ENCODE results near the gene IL36RN. TPM values are rescaled to one million over a fixed set of nuclear protein-coding genes. Genes with fewer than 3 reads are reported as not detected.

Gene IL36RN
- total RNA-seq, 2 donors from 2014 or later: not detected

GRCh38 chr2:113061896-113062770 lies 3.1 kb downstream of the IL36RN start:
- ATAC-seq (no peak), DNase-seq (ENCODE audit: low spot score in 2 of 2) (no peak)
- Mint-ChIP-seq H3K9me3 (no peaks in the 10 kb centered on the region), H3K36me3 (no peaks in the 10 kb centered on the region), H3K27ac (no peak overlapping the region)

- no peak for DNase-seq (ENCODE audit: low spot score in 2 of 2)
Measured at GRCh38 chr2:113064281-113064680, 5.3 kb downstream of the IL36RN start.

DNA sequence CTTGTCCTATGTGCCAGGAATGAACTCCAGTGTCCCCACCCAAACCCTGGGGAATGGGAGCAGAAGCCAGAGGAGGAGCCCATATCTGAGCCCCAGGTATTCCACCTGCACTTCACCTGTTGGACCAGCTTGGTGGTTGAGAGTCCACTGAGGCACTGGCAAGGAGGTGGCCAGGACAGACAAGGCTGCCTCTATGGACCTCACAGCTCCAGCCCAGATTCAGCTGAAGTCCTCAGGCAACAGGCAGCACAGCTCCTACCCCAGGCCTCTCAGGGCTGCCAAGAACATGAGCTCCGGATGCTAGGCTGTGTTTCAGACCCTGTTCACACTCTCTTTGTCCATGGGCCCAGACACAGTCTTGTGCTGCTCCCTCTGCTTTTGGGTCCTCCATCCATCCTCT lies 5.9 kb downstream of the IL36RN start:
- Mint-ChIP-seq H3K9me3 (no peaks in the 10 kb centered on the region), H3K27ac (no peak overlapping the region), H3K36me3 (no peaks in the 10 kb centered on the region)
- no peak for DNase-seq (ENCODE audit: low spot score in 2 of 2)
- ATAC-seq: no peak

More at GRCh38 chr2:113064281-113064680, 5.3 kb downstream of the IL36RN start:
- Mint-ChIP-seq H3K36me3 (no peaks in the 10 kb centered on the region), H3K27ac (no peak overlapping the region), H3K9me3 (no peaks in the 10 kb centered on the region)
- no peak for ATAC-seq

- ATAC-seq: no peak
Measured at GRCh38 chr2:113067681-113068080, 8.7 kb downstream of the IL36RN start, which contains the start of gene IL1F10. Gene IL1F10 (plus strand): TSS chr2:113067970. CDS start chr2:113072739, 4,769 bp downstream.

DNA sequence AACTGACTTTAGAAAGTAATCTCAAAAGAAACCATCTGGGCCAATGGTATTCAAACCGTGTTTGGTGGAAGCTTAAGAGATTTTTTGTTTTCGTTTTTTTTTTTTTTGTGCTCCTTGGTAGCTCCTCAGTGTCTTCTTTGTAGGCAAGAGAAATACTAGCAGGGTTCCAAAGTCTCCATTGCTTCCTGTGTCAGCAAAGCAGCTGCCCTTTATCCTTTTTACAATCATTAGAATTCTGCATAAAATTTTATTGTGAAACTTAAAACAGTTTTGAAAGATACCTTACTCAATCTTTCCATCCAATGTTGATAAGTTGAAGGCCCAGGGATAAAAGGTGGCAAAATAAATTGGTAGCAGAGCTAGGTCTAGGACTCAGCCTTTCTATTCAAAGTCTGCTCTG lies 9.3 kb downstream of the IL36RN start:
- H3K36me3 Mint-ChIP-seq: no peaks in the 10 kb centered on the region
- no peak overlapping the region for H3K27ac Mint-ChIP-seq
- no peaks in the 10 kb centered on the region for H3K9me3 Mint-ChIP-seq
- DNase-seq (ENCODE audit: low spot score in 2 of 2): no peak
- no peak for ATAC-seq

More at GRCh38 chr2:113067681-113068080, 8.7 kb downstream of the IL36RN start, which contains the start of gene IL1F10:
- no peak for DNase-seq (ENCODE audit: low spot score in 2 of 2)
- no peaks in the 10 kb centered on the region for H3K36me3 Mint-ChIP-seq
- peak within 1 kb of the TSS in 1 of 2 donors; percentile 22 for H3K27ac Mint-ChIP-seq
- H3K9me3 Mint-ChIP-seq: no peaks in the 10 kb centered on the region

DNA sequence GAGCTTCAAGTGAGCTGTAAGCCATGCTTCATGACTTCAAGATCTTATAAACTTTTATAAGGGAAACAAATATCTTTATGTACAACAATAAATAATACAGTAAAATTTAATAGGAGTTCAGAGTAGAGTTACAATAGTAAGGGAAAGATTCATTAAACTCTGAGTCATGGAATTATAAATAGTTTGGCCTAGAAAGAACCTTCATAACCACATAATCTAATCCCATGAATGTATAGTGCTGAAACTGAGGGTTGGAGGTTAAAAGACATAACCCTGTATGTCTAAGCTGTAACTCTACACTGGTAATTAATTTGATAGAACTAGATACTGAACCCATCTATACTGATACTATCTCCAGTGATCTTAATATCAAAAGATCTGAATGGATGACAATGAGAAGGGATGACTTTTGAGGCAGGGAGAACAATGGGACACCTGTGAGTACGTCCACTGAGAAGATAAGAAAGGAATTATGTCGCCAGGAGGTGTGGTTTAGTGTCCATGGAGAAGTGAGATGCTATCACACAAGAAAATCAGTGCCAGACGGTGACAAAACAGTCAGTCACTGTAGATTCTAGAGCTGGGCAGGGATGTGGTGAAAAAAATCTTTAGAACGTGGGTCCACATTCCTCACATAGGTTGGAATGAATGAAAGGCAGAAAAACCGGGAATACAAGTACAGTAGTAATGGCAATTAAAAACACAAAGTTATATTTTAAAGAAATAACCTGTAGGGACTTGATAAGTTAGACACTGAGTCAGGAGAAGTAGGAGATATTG lies 9.9 kb downstream of the IL36RN start:
- no peak for ATAC-seq
- Mint-ChIP-seq H3K27ac (no peak overlapping the region), H3K9me3 (no peaks in the 10 kb centered on the region), H3K36me3 (no peaks in the 10 kb centered on the region)
- no peak for DNase-seq (ENCODE audit: low spot score in 2 of 2)

DNA sequence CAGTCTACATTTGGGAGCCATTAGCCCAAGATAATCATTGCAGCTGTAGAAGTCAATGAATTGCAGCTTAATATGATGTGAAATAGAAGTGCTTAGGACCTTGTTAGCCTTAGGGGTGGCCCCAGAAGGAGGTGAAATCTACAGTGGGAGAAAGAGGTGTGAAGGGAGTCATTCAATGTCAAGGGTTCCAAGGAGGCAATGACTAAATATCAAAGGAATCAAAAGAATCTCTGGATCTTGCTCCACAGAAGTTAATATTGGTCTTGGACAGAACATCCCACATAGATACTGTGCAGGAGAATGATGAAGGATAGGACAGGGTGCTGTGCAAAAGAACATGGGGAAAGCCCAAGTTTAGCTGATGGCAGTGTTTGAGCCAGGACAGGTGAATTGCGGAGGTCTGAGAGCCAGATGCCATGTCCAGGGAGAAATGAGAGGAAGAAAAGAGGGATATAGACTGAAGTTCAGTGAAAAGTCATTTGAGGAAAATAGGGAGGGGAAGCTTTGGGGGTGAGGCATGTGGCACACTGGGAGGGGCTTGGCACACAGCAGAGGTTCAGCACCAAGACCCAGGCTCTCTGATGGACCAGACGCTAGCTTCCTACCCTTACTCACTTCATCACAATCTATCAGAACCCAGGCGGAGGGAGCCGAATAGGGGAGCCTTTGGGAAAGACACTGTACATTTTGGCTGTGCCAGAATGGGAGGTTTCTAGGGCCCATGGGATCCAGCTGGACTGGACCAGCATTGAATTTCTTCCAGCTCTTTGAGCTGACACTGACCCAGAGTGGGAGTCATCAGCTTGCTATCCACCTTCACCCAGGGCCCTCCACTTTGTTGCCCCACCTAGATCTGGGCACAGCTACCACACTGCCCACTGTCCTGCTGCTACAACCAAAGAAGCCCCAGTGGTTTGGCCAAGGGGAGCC lies 10.9 kb downstream of the IL36RN start:
- no peak overlapping the region for H3K27ac Mint-ChIP-seq
- DNase-seq (ENCODE audit: low spot score in 2 of 2) (no peak), ATAC-seq (no peak)
- H3K36me3 Mint-ChIP-seq: no peaks in the 10 kb centered on the region
- no peaks in the 10 kb centered on the region for H3K9me3 Mint-ChIP-seq

DNA sequence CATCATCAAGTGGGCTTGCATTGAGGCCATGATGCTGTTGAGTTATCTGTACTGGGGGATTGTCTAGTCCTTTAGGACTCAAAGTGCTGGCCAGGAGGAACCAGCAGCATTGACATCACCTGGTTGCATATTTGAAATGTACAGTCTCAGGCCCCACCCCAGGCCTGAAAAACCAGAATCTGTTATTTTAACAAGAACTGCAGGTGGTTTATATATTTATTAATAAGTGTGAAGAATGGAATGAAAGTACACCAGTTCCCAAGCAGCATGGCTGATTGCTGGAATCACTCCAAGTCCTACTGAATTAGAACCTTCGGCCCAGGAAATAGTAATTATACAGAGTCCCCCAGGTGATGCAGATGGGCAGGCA lies 11.6 kb downstream of the IL36RN start:
- H3K9me3 Mint-ChIP-seq: no peaks in the 10 kb centered on the region
- no peaks in the 10 kb centered on the region for H3K36me3 Mint-ChIP-seq
- DNase-seq (ENCODE audit: low spot score in 2 of 2) (no peak), ATAC-seq (no peak)
- H3K27ac Mint-ChIP-seq: no peak overlapping the region

GRCh38 chr2:113072584-113072983 lies 13.6 kb downstream of the IL36RN start:
- Mint-ChIP-seq H3K27ac (peak overlapping the region in 1 of 2 donors; percentile 10), H3K36me3 (no peaks in the 10 kb centered on the region), H3K9me3 (no peaks in the 10 kb centered on the region)
- DNase-seq (ENCODE audit: low spot score in 2 of 2) (no peak), ATAC-seq (no peak)

DNA sequence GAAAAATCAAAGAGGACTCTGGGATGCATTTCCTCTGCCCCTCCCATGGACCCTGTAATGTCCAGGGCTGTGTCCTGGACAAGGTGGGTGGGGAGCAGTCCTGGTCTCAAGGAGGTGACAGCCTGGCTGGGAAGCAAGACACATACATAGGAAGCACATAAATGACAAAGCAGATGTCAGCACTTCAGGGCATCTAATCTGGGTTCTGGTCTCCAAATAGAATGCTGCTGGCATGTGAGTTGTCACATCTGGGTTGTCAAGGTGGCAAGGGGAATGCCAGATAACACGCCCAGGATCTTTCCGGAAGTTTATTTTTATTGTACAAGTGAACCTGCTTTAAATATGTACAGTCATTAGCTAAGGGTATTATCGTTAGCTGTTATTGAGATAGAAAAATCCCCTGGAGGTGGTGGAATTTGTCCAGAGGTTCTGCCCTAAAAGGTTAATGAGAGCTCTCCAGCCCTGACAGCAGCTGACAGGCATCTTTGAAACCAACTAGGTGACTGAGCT lies 14.4 kb downstream of the IL36RN start:
- ATAC-seq: no peak
- no peaks in the 10 kb centered on the region for H3K9me3 Mint-ChIP-seq
- H3K36me3 Mint-ChIP-seq: no peaks in the 10 kb centered on the region
- DNase-seq (ENCODE audit: low spot score in 2 of 2): no peak
- peak overlapping the region in 1 of 2 donors; percentile 10 for H3K27ac Mint-ChIP-seq

GRCh38 chr2:113075030-113075429 lies 16.0 kb downstream of the IL36RN start:
- H3K27ac Mint-ChIP-seq: peak overlapping the region in 1 of 2 donors; percentile 53
- no peak for DNase-seq (ENCODE audit: low spot score in 2 of 2)
- ATAC-seq: no peak

DNA sequence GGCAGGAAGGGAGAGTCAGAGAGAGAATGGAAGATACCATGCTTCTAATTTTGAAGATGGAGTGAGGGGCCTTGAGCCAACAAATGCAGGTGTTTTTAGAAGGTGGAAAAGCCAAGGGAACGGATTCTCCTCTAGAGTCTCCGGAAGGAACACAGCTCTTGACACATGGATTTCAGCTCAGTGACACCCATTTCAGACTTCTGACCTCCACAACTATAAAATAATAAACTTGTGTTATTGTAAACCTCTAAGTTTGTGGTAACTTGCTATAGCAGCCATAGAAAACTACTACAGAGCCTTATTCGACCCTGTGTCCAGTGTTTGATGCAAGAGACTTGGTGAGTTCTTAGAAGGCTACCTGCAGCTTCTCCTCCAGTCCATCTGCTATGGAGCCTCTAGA lies 16.6 kb downstream of the IL36RN start:
- DNase-seq (ENCODE audit: low spot score in 2 of 2): no peak
- H3K9me3 Mint-ChIP-seq: no peaks in the 10 kb centered on the region
- no peak for ATAC-seq

More at GRCh38 chr2:113075030-113075429, 16.0 kb downstream of the IL36RN start:
- H3K9me3 Mint-ChIP-seq: no peaks in the 10 kb centered on the region
- no peaks in the 10 kb centered on the region for H3K36me3 Mint-ChIP-seq

GRCh38 chr2:113076954-113077669 lies 18.1 kb downstream of the IL36RN start:
- no peak for DNase-seq (ENCODE audit: low spot score in 2 of 2)
- Mint-ChIP-seq H3K9me3 (no peaks in the 10 kb centered on the region), H3K27ac (no peak overlapping the region), H3K36me3 (no peaks in the 10 kb centered on the region)
- ATAC-seq: no peak

More for the DNA sequence above, 16.6 kb downstream of the IL36RN start:
- Mint-ChIP-seq H3K27ac (no peak overlapping the region), H3K36me3 (no peaks in the 10 kb centered on the region)

GRCh38 chr2:113077921-113078320 lies 18.9 kb downstream of the IL36RN start:
- DNase-seq (ENCODE audit: low spot score in 2 of 2) (no peak), ATAC-seq (no peak)
- Mint-ChIP-seq H3K36me3 (no peaks in the 10 kb centered on the region), H3K9me3 (no peaks in the 10 kb centered on the region), H3K27ac (no peak overlapping the region)

- DNase-seq (ENCODE audit: low spot score in 2 of 2): no peak
- H3K27ac Mint-ChIP-seq: no peak overlapping the region
Measured at GRCh38 chr2:113078350-113078839, 19.4 kb downstream of the IL36RN start.

More at GRCh38 chr2:113078350-113078839, 19.4 kb downstream of the IL36RN start:
- Mint-ChIP-seq H3K9me3 (no peaks in the 10 kb centered on the region), H3K36me3 (no peaks in the 10 kb centered on the region)
- ATAC-seq: no peak

Measured in activated naive CD4-positive, alpha-beta T cell treated with anti-CD3 and anti-CD28 coated beads, Interleukin-2, amount 50 U/mL, for 72 hours (primary cell).